ENCODE results near the gene ZNF185.

GRCh38 chrX:152896450-152896849 lies 1.4 kb upstream of the ZNF185 start:
- TF ChIP-seq EZH2 (IDR thresholded peaks at IDR 0.05; ENCODE audit: low read depth, low read length, severe bottlenecking) (no peak), CTCF (IDR thresholded peaks at IDR 0.05; ENCODE audit: control extremely low read depth in 1 of 3, insufficient read depth in 1 of 3, low read depth in 1 of 3, low read length in 3 of 3) (no peak), MAX (IDR thresholded peaks at IDR 0.05) (no peak), TBP (IDR thresholded peaks at IDR 0.05; ENCODE audit: low read depth, low read length) (no peak), EP300 (IDR thresholded peaks at IDR 0.05; ENCODE audit: borderline replicate concordance in 1 of 2, low read depth in 2 of 2, low read length in 2 of 2) (no peak), POLR2AphosphoS5 (IDR thresholded peaks at IDR 0.05; ENCODE audit: low read depth, low read length) (no peak), TAF1 (IDR thresholded peaks at IDR 0.05; ENCODE audit: low read depth, low read length) (no peak), RAD21 (IDR thresholded peaks at IDR 0.05 in 1 of 2, conservative IDR thresholded peaks at IDR 0.05 in 1 of 2; ENCODE audit: low read depth in 2 of 2, low read length in 2 of 2) (no peak), SUZ12 (IDR thresholded peaks at IDR 0.05; ENCODE audit: low read length) (no peak), POLR2A (IDR thresholded peaks at IDR 0.05; ENCODE audit: control extremely low read depth in 1 of 2, low read depth in 2 of 2, low read length in 2 of 2) (no peak), GABPA (IDR thresholded peaks at IDR 0.05; ENCODE audit: borderline replicate concordance, insufficient read depth, low read length) (no peak), CHD2 (IDR thresholded peaks at IDR 0.05; ENCODE audit: low read length) (no peak), CEBPB (IDR thresholded peaks at IDR 0.05; ENCODE audit: low read depth, low read length) (no peak)

Measured in H1 (cell line).